Activated gamma-delta T cell treated with anti-CD3 and anti-CD28 coated beads, Interleukin-2, amount 50 U/mL, for 16 hours (primary cell): ENCODE data around the gene C1orf226.

Experiments
- DNase-seq: peaks from one replicate; pipeline ENCODE4 v3.0.0-alpha.2; 2020; ENCODE audit warnings: low read depth

The C1orf226 gene

GRCh38 chr1:162365284-162366020, 16.1 kb upstream of the C1orf226 start:
- no peak for DNase-seq

DNA sequence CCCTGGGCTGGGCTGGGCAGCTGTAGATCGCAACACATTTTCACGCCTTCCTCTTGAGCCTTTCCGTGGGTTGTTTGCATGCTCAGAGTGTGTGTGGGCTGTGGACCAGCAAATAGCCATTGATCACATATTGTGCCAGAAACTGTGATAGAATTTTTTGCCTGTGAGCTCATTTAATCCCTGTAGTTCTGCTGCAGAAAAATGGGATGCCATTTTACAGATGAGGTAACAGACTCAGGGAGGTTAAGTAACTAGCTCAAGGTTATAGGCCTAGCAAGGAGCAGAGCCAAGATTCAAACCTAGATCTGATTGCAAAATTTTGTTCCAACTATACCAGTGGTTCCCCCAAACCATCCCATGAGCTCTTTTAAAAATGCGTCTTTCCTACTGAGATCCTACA, 15.4 kb upstream of the C1orf226 start:
- no peak for DNase-seq

GRCh38 chr1:162366671-162367070, 14.9 kb upstream of the C1orf226 start:
- no peak for DNase-seq

- DNase-seq, result no peak
Measured at GRCh38 chr1:162367073-162367472, 14.5 kb upstream of the C1orf226 start.

GRCh38 chr1:162367772-162368171, 13.8 kb upstream of the C1orf226 start:
- DNase-seq, result no peak

DNA sequence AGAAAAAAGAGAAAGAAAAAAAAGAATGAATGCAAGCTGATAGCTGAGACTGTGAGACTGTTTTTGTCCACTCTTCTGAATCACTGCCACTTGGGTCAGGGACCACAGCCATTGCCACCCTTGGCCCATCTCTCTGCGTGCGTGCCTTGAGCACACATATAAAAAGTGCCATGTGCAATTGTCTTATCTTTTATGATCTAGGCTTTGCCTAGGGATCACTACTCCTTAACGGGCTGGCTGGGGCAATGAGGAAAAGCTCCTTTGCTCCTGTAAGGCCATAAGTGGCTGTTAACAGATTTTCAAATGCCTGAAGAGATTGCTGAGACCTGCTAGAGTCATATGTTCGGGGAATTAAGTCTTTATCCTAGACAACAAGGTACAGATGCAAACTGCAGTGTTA, 13.1 kb upstream of the C1orf226 start:
- no peak for DNase-seq

- DNase-seq, result no peak
Measured at GRCh38 chr1:162369571-162369970, 12.0 kb upstream of the C1orf226 start.

- no peak for DNase-seq
Measured at GRCh38 chr1:162370161-162370560, 11.4 kb upstream of the C1orf226 start.

DNA sequence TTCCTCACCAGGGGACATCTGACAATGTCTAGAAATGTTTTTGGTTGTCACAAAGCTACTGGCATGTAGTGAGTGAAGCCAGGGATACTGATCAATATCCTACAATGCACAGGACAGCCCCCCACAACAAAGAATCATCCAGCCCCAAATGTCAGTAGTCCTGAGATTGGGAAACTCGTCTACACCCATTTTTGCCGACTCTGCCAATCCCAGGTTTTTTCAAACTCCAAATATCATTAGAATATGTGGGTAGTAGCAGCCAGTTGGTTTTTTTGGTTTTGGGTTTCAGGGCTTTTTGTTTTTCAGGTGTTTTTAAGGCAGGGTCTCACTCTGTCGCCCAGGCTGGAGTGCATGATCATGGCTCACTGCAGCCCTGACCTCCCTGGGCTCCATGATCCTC, 10.8 kb upstream of the C1orf226 start:
- no peak for DNase-seq

DNA sequence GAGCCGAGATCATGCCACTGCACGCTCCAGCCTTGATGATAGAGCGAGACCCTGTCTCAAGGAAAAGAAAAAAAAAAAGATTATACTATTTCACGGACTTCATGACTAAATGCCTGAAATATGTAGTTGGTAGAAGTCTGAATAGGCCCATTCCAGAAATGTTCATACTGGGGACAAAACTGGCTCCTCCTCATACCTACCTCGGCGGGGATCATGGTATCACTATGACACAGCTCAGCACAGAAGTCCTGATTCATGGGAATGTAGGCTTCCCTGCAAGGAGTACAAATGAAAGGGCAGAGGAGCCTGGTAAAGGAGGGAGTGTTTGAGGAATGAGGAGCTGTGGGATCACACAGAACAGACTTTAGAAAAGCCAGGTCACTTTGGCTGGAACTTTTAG, 9.9 kb upstream of the C1orf226 start:
- no peak for DNase-seq

- DNase-seq, result no peak
Measured at GRCh38 chr1:162372159-162373071, 9.1 kb upstream of the C1orf226 start.

DNA sequence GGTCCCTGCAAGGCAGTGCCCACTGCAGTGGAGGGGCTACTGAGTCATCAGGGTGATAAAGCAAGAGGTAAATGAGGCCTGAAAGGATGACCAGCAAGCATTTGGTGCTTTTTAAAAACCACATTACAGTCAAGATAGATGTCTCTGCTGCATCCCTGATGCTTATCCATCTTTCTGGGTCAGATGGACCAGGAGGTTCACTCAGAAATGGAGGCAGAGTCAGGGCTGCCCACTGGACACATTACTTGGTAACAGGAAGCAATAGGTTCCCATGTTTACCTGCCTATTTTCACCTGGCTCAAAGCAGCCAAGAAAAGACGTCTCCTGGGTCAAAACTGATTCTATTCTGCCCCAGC, 8.5 kb upstream of the C1orf226 start:
- no peak for DNase-seq

GRCh38 chr1:162373541-162374260, 7.8 kb upstream of the C1orf226 start:
- no peak for DNase-seq

- no peak for DNase-seq
Measured at GRCh38 chr1:162374406-162374805, 7.1 kb upstream of the C1orf226 start.

GRCh38 chr1:162375463-162375862, 6.1 kb upstream of the C1orf226 start:
- DNase-seq, result no peak

- DNase-seq, result no peak
Measured at GRCh38 chr1:162376691-162377090, 4.8 kb upstream of the C1orf226 start, which contains the start of gene SPATA46. Gene SPATA46, minus strand, starts transcription at chr1:162376854. Its CDS starts 64 bp downstream, at chr1:162376790.

DNA sequence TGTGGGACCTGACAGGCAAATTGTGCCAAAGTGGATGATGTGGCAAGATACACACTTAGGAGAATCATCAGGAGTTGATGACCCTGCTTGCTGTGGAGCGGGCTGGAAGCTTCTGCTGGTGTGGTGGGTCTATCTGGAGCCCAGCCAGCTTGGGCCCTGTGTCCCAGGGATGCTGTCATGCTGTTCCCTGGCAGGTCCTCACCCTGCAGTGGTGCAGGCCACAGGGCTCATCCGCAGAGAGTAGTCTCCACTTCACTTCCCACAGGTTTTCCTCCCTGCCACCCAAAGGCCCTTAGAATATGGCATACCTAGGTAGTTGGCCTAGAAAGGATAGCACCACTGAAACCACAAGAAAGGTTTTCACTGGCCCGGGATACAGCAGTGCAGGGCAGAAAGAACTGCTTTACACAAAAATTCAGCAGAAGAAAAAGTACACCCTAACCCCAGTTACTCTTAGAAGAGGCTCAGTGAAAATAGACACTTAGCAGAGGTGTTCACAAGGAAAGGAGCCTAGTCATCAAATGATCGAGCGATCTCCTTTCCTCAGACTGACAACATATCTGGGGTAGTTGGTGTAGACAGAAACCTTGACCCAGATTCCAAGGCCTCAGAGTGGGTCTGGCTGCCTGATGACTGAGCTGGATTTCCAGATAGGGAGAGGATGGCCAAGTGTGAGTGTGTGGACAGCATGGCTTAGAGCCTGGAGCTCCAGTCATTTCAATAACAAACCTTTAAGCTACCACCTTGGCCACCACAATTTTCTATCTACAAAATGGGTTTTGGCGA, 1.3 kb upstream of the C1orf226 start:
- no peak for DNase-seq

- DNase-seq, result no peak
Measured at GRCh38 chr1:162381941-162382750, 618 bp downstream of the C1orf226 start.

DNA sequence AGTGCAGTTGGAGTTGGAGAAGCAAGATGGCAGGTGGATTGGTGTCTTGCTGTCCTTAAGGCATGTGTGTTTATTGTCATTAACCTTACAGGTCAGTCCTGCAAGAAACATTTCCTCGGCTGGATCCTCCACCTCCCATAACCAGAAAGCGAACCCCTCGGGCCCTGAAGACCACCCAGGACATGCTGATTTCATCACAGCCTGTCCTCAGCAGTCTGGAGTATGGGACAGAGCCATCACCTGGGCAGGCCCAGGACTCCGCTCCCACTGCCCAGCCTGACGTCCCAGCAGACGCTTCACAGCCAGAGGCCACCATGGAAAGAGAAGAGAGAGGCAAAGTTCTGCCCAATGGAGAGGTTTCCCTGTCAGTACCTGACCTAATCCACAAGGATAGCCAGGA, 1.6 kb downstream of the C1orf226 start:
- DNase-seq, result no peak

- no peak for DNase-seq
Measured at GRCh38 chr1:162383516-162383915, 2.0 kb downstream of the C1orf226 start.

GRCh38 chr1:162384116-162384515, 2.6 kb downstream of the C1orf226 start:
- no peak for DNase-seq
